ENCODE measurements around the gene WNT9A.
"Not testable (repeated sequence)": the region's sequence is repeated elsewhere in the genome, so short reads cannot be mapped to it uniquely, and the experiment has no call there.

Gene WNT9A

DNA sequence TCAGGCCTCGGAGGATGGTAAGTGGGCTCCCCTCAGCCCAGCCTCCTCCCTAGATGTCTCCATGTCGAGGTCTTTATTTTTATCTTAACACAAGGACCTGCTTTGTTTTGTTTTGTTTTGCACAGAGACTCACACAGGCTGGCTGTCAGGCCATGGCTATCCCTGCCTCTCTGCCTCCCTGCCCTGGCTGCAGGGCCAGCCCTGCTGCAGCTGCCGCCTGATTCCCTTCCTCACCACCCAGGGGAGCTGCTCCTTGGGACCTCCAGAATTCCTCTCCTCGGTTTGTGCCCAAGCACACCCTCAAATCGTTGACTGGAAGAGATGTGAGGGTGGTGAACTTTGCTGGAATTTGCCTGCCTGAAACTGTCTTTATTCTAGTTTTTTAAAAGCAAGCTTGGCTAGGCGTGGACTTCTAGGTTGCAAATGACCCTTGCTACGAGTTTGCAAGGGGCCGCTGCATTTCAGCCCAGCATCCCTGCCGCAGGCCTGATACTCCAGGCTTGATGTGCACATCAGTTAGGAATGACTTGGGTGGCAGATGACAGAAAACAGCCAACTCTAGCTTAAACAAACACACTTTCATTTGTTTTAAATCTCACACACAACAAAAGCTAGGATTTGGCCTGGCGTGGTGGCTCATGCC is 37.1 kb downstream of the WNT9A start:
- FAIRE-seq (no peak), DNase-seq (ENCODE audit: insufficient read length, low spot score) (no peak)
- TF ChIP-seq, protein P1, sequence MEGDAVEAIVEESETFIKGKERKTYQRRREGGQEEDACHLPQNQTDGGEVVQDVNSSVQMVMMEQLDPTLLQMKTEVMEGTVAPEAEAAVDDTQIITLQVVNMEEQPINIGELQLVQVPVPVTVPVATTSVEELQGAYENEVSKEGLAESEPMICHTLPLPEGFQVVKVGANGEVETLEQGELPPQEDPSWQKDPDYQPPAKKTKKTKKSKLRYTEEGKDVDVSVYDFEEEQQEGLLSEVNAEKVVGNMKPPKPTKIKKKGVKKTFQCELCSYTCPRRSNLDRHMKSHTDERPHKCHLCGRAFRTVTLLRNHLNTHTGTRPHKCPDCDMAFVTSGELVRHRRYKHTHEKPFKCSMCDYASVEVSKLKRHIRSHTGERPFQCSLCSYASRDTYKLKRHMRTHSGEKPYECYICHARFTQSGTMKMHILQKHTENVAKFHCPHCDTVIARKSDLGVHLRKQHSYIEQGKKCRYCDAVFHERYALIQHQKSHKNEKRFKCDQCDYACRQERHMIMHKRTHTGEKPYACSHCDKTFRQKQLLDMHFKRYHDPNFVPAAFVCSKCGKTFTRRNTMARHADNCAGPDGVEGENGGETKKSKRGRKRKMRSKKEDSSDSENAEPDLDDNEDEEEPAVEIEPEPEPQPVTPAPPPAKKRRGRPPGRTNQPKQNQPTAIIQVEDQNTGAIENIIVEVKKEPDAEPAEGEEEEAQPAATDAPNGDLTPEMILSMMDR (IDR thresholded peaks at IDR 0.05; ENCODE audit: insufficient read depth, missing control alignments), result no peak

DNA sequence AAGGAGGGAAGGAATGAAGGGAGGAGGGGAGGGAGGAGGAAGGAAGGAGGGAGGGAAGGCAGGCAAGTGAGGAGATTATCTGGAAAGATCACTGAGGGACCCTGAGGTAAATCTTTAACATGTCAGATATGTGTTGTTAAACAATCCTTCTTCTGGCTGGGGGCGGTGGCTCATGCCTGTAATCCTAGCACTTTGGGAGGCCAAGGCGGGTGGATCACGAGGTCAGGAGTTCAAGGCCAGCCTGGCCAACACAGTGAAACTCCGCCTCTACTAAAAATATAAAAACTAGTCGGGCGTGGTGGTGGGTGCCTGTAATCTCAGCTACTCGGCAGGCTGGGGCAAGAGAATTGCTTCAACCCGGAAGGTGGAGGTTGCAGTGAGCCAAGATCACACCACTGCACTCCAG is 37.8 kb downstream of the WNT9A start:
- not testable (repeated sequence) for FAIRE-seq; DNase-seq (ENCODE audit: insufficient read length, low spot score)

DNA sequence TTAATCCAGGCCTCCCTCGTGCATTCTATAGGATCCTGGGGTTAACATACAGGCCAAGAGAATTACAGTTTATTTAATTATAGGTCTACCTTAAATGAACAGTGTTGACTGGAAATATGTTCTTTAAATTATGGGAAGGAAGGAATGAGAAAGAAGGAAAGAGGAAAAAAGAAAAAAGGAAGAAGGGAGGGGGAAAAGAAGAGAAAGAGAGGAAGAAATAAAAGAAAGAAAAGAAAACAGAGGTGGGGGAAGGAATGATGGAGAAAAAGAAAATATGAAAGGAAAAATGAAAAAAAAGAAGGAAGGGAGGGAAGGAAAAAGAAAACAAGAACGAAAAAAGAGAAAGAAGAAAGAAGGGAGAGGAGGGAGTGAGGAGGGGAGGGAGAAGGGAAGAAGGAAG is 38.5 kb downstream of the WNT9A start:
- TF ChIP-seq, protein P1 (IDR thresholded peaks at IDR 0.05; ENCODE audit: insufficient read depth, missing control alignments), result no peak

DNA sequence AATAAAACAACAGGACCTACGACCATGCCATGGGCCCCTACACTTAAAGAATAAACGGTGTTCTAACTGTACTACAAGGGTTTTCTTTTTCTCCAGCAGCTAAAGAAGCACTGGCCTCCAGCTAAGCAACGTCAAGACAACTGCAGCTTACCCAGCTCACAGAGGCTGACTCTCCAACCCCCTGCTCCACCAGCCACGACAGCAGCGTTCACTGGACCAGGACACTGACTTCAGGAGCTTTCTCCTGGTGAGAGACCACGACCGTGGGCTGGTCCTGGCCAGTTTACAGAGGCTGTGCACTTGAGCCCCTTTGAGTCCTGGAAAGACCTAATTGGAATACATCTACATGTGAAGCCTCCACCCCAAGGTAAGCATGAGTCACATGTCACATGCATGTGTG is 39.4 kb downstream of the WNT9A start:
- FAIRE-seq (no peak), DNase-seq (ENCODE audit: insufficient read length, low spot score) (no peak)
- TF ChIP-seq, protein P1 (IDR thresholded peaks at IDR 0.05; ENCODE audit: insufficient read depth, missing control alignments), result no peak

More for the DNA sequence above, 38.5 kb downstream of the WNT9A start:
- DNase-seq (ENCODE audit: insufficient read length, low spot score) (no peak), FAIRE-seq (no peak)

DNA sequence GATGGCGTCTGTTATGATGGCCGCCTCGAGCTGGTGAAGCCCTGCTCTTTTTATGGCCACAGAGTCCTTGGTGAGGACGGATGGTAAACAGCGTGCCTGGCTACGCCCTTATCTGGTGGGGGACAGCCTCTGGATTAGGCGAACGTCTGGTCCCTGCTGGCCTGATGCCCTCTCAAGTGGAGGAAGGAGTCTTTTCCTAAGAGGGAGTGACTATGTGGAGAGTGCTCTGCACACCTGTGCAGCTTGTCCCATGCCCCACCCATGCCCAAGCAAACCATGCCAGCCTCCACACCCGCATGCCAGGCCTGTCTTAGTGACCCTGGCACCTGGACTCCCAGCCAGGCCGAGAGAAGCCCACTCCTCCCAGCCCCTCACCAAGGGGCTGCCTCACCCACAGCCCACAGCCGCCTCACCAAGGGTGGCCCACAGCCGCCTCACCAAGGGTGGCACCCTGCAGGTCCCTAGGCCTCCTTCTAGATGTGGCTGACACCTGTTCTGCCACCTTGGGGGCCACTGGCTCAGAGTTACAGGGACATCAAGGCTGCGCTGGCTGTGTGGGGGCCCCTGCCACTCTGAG is 40.2 kb downstream of the WNT9A start:
- DNase-seq (ENCODE audit: insufficient read length, low spot score) (no peak), FAIRE-seq (no peak)
- TF ChIP-seq, protein P1 (IDR thresholded peaks at IDR 0.05; ENCODE audit: insufficient read depth, missing control alignments), result no peak

DNA sequence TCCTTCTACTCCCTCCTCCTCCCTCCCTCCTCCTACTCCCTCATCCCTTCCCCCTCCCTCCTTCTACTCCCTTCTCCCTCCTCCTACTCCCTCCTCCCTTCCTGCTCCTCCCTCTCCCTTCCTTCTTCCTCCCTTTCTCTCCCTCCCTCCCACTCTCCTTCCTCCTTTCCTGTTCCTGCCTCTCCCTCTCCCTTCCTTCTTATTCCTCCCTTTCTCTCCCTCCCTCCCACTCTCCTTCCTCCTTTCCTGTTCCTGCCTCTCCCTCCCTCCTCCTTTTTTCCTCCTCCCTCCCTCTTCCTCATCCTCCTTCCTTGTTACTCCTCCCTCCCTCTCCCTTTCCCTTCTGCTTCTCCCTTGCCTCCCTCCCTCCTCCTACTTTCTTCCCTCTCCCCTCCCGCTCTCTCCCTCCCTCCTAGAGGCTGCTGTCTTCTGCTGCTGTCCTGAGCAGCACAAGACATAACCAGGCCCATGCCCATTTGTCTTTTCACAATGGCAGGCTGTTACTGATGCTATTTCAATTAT is 41.1 kb downstream of the WNT9A start:
- TF ChIP-seq, protein P1 (IDR thresholded peaks at IDR 0.05; ENCODE audit: insufficient read depth, missing control alignments), result no peak
- no peak for FAIRE-seq
- DNase-seq (ENCODE audit: insufficient read length, low spot score), result no peak

DNA sequence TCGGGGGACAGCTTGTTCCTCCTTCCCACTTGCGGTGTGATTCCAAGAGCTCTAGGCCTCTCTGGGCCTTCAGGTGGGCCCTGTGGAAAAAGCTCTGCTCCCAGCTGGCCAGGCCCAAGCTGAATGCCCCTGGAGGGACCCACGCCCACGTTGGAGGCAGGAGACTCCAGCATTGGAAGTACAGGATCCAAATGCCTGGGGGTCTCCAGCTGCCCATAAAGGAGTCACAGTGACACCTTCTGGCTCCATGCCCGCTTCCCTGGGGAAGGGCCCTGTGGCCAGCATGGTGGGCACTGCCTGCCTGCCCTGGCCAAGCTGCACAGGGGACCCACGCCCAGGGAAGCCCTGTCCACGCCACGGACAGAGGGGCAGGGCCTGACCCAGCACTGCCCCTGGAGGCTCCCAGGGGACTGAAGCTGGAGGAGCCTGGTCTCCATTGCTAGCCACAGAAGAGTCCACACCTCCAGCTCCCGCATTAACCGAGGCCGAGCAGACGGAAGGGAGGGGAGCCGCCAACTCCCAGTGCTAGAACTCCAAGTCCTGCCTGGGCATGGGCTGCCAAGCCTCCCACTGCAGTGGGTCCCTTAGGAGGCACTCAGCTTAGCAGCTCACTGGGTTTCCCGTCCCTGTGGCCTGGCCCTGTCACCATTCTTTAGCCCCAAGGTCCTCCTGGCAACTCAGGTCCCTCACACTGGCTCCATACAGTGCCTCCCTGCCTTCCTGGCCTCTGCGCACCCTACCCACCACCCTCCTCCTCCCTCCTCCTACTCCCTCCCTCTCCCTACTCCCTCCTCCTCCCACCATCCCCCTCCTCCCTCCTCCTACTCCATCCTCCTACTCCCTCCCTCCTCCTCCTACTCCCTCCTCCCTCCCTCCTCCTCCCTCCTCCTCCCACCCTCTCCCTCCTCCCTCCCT is 41.9 kb downstream of the WNT9A start:
- FAIRE-seq, result no peak
- no peak for DNase-seq (ENCODE audit: insufficient read length, low spot score)
- TF ChIP-seq, protein P1 (IDR thresholded peaks at IDR 0.05; ENCODE audit: insufficient read depth, missing control alignments), result no peak
